HG02763 (cell line): Measurements from ENCODE around the gene ITPA.
"Not testable (repeated sequence)": the region's sequence is repeated elsewhere in the genome, so short reads cannot be mapped to it uniquely, and the experiment has no call there.

Source experiments
- ATAC-seq: cut with Tn5 transposase; IDR thresholded peaks from one replicate; pipeline ENCODE4 v1.9.1; 2021; ENCODE audit warnings: mild to moderate bottlenecking, moderate library complexity; ENCODE audit not compliant: unreplicated experiment

ITPA gene

GRCh38 chr20:3199206-3199605, 10.1 kb upstream of the ITPA start:
- ATAC-seq = no peak

GRCh38 chr20:3199976-3200755, 9.1 kb upstream of the ITPA start:
- no peak for ATAC-seq

GRCh38 chr20:3202965-3203314, 6.4 kb upstream of the ITPA start:
- ATAC-seq = no peak

- ATAC-seq = no peak
These were observed 5.8 kb upstream of the ITPA start for GRCh38 chr20:3203315-3204123.

- ATAC-seq = peak; percentile 75
These were observed 5.0 kb upstream of the ITPA start, which contains the start of gene DDRGK1 for GRCh38 chr20:3204124-3204794. Gene DDRGK1, minus strand, starts transcription at chr20:3204682. Its CDS starts 55 bp downstream, at chr20:3204627.

- no peak for ATAC-seq
These were observed 477 bp upstream of the ITPA start for GRCh38 chr20:3208786-3209256.

- no peak for ATAC-seq
These were observed 634 bp downstream of the ITPA start for GRCh38 chr20:3209946-3210317.

- ATAC-seq = no peak
These were observed 1.0 kb downstream of the ITPA start for GRCh38 chr20:3210346-3210745.

GRCh38 chr20:3213226-3213625, 3.9 kb downstream of the ITPA start:
- no peak for ATAC-seq

- not testable (repeated sequence) for ATAC-seq
These were observed 6.1 kb downstream of the ITPA start for GRCh38 chr20:3215359-3215917.

GRCh38 chr20:3218307-3218988, 9.2 kb downstream of the ITPA start:
- ATAC-seq = peak; percentile 57

- no peak for ATAC-seq
These were observed 12.3 kb downstream of the ITPA start for GRCh38 chr20:3221398-3222226.

GRCh38 chr20:3222635-3223600, 13.6 kb downstream of the ITPA start:
- ATAC-seq = no peak

GRCh38 chr20:3223651-3223993, 14.3 kb downstream of the ITPA start:
- ATAC-seq = no peak

GRCh38 chr20:3223994-3224680, 14.8 kb downstream of the ITPA start:
- no peak for ATAC-seq

GRCh38 chr20:3224681-3225421, 15.6 kb downstream of the ITPA start:
- ATAC-seq = no peak

GRCh38 chr20:3226093-3226492, 16.8 kb downstream of the ITPA start:
- no peak for ATAC-seq
